Prostate gland (tissue), 2 donors: Measurements from ENCODE around the gene STK35. TPM values are rescaled to one million over a fixed set of nuclear protein-coding genes. Genes with fewer than 3 reads are reported as not detected.

ENCODE experiments used
- DNase-seq: peaks from one replicate; pipeline ENCODE4 v3.0.0-alpha.2; 2019; ENCODE audit warnings: low spot score
- H3K27ac ChIP-seq, 2 donors: fragments of 200-600 bp; sonication (generic); 2 replicates each; pipeline ENCODE4 v1.5.1; 2017 to 2019
- H3K27me3 ChIP-seq: fragments of 200-600 bp; sonication (generic); replicated peaks from 2 replicates; pipeline ENCODE4 v1.5.1; 2019; ENCODE audit not compliant: insufficient read depth
- H3K36me3 ChIP-seq, 2 donors: fragments of 200-600 bp; sonication (generic); 1 replicate in 1 of 2; 2 replicates in 1 of 2; pipeline versions ENCODE4 v1.5.1 to v1.8.1; 2017 to 2019
- H3K4me1 ChIP-seq: fragments of 200-600 bp; sonication (generic); replicated peaks from 2 replicates; pipeline ENCODE4 v1.5.1; 2019
- H3K4me3 ChIP-seq, 2 donors: fragments of 200-600 bp; sonication (generic); 2 replicates each; pipeline ENCODE4 v1.5.1; 2017 to 2019
- H3K9me3 ChIP-seq: fragments of 200-600 bp; sonication (generic); 2 replicates; pipeline ENCODE4 v1.5.1; 2017
- POLR2A ChIP-seq: fragments of 450-650 bp; IDR thresholded peaks from one replicate; pipeline ENCODE4 v1.6.1; 2016; ENCODE audit warnings: antibody characterized with exemption, mild to moderate bottlenecking
- POLR2AphosphoS5 ChIP-seq: sonication (generic); formaldehyde crosslinking; IDR thresholded peaks from one replicate; pipeline ENCODE4 v1.6.1; 2017; ENCODE audit warnings: antibody characterized with exemption
- WGBS: methylation state at CpG from one replicate; pipeline ENCODE4 v1.1.5; 2018; 5-methylcytosine and 5-hydroxymethylcytosine counted together
- intact Hi-C: fragments of 100-400 bp; cut with DNase I; formaldehyde crosslinking; loops from one replicate; pipeline ENCODE4 v1.14.2; 2022
- total RNA-seq, 2 donors: library from RNA; depleted of rRNA; stranded (reverse); fragments of >200 nt; gene quantifications; one replicate each; pipeline ENCODE4 v1.1.0, GENCODE V29; 2016
- TF ChIP-seq, protein P1 (sequence below), 4 experiments: fragments of 200-600 bp in 2 of 4; fragments of 450-650 bp in 2 of 4; sonication (generic) in 2 of 4; IDR thresholded peaks; 1 replicate in 3 of 4; 2 replicates in 1 of 4; pipeline ENCODE4 v1.5.1; 2016 to 2019; ENCODE audit warnings: antibody characterized with exemption in 4 of 4, mild to moderate bottlenecking in 2 of 4, moderate library complexity in 2 of 4

The STK35 gene
- total RNA-seq, 2 donors from 2014 or later, result 24.2 to 40.7 TPM

DNA sequence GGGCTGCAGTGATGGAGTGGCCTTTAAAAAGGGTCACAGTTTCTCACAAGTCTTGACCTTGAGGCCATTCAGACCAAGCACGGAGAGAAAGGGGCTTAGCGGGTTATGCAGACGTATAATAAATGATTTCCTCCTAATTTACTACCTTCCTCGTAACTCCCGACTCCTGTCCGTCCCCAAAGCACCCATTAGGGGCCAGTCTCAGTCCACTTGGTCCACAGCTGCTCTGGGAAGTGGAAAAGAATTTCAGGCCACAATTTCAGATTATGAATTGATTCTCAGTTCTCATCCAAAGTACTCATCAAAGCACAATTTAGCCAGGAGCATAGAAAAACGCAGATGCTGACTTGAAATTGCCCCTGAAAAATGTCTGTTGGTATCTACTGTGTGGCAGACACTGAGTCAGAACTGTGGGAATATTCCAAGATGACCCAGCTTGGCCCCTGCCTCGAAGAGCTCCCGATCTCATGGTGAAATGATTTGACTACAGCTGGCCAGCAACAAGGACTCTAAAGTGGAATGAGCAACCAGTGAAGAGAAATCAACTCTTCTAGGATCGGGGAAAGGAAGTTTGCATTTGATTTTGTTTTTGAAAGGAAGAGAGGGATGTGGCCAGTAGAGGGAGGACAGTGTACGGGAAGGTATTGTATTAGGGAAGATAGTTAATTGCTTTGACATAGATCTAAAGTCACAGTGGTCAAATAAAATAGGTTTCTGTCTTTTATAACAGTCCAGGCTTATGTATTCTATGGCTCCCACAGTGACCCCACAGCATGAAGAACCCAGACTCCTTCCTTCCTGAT, 15.2 kb upstream of the STK35 start:
- Histone ChIP-seq H3K27me3 (no peaks in the 10 kb centered on the region), H3K4me1 (no peaks in the 10 kb centered on the region), H3K9me3 (no peaks in the 10 kb centered on the region), H3K36me3 (no peaks in the 10 kb centered on the region), H3K4me3 (no peak overlapping the region), H3K27ac (no peak overlapping the region)
- intact Hi-C loops, result no loop called here
- DNase-seq, result no peak
- TF ChIP-seq POLR2A (no peak), POLR2AphosphoS5 (no peak)
- TF ChIP-seq, protein P1, sequence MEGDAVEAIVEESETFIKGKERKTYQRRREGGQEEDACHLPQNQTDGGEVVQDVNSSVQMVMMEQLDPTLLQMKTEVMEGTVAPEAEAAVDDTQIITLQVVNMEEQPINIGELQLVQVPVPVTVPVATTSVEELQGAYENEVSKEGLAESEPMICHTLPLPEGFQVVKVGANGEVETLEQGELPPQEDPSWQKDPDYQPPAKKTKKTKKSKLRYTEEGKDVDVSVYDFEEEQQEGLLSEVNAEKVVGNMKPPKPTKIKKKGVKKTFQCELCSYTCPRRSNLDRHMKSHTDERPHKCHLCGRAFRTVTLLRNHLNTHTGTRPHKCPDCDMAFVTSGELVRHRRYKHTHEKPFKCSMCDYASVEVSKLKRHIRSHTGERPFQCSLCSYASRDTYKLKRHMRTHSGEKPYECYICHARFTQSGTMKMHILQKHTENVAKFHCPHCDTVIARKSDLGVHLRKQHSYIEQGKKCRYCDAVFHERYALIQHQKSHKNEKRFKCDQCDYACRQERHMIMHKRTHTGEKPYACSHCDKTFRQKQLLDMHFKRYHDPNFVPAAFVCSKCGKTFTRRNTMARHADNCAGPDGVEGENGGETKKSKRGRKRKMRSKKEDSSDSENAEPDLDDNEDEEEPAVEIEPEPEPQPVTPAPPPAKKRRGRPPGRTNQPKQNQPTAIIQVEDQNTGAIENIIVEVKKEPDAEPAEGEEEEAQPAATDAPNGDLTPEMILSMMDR (IDR thresholded peaks at IDR 0.05), result no peak
- 39% methylated on average over 11 of the region's 11 CpGs for WGBS

DNA sequence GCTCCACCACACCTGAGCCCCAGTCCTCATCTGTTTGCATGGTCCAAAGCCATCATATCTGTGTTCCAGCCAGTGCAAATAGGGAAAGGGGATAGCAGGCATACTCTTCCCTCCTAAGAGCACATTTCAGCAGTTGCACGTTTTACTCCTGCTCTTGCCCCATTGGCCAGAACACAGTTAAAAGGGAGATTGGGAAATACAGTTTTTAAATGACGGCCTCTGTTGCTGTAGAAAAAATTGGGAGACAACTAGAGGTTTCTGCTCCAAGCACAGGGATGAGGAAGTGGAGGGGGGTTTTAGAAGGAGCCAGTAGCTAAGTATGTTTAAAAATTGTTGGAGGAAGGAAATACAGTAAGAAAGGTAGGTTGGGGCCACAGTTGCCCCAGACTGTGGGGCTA, 14.6 kb upstream of the STK35 start:
- Histone ChIP-seq H3K4me1 (no peaks in the 10 kb centered on the region), H3K27ac (no peak overlapping the region), H3K9me3 (no peaks in the 10 kb centered on the region), H3K27me3 (no peaks in the 10 kb centered on the region), H3K36me3 (no peaks in the 10 kb centered on the region), H3K4me3 (no peak overlapping the region)
- intact Hi-C loops, result no loop called here
- DNase-seq, result no peak
- whole genome bisulfite sequencing, result 60% methylated on average over 2 of the region's 2 CpGs
- TF ChIP-seq, protein P1 (IDR thresholded peaks at IDR 0.05), result no peak
- TF ChIP-seq POLR2A (no peak), POLR2AphosphoS5 (no peak)

DNA sequence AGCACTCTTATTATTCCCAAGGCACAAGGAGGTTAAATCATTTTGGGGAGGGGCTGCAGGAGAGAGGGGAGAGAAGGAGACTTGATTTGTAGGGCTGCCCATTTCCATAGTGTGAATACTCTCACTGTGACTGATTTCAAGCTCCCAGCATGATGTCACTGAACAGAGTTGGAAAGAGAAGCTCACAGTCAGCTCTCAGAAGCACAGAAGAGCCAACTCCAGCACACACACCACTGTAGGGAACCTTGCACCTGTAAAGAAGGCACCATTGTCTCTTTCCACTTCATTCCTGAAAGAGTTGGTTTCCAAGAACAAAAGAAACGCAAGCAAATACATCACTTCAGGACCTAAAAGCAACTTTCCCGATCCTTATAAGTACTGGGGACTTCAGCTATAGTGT, 12.7 kb upstream of the STK35 start:
- intact Hi-C loops, result no loop called here
- no peaks in the 10 kb centered on the region for H3K27me3 ChIP-seq
- no peaks in the 10 kb centered on the region for H3K4me1 ChIP-seq
- DNase-seq, result no peak
- H3K9me3 ChIP-seq, result no peaks in the 10 kb centered on the region
- H3K36me3 ChIP-seq, result no peaks in the 10 kb centered on the region
- H3K4me3 ChIP-seq, result no peak overlapping the region
- 20% methylated on average over 2 of the region's 2 CpGs for WGBS
- TF ChIP-seq, protein P1 (IDR thresholded peaks at IDR 0.05), result no peak
- TF ChIP-seq POLR2AphosphoS5, result no peak
- no peak for TF ChIP-seq POLR2A
- no peak overlapping the region for H3K27ac ChIP-seq

DNA sequence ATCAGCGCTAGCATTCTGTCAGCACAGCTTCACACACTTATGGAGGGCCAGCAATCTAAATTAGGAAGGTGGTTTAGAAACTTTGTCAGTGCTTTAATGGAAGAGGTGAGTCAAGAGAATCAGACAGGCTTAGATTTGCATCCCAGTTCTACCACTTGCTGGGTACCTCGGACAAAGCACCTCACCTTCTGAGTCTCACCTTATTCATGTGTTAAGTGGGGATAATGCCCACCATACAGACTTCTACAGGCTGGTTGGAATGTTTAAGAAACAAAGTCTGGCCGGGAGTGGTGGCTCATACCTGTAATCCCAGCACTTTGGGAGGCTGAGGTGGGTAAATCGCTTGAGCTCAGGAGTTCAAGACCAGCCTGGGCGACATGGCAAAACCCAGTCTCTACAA, 12.2 kb upstream of the STK35 start:
- TF ChIP-seq POLR2A, result no peak
- no peak for TF ChIP-seq POLR2AphosphoS5
- TF ChIP-seq, protein P1 (IDR thresholded peaks at IDR 0.05), result no peak

DNA sequence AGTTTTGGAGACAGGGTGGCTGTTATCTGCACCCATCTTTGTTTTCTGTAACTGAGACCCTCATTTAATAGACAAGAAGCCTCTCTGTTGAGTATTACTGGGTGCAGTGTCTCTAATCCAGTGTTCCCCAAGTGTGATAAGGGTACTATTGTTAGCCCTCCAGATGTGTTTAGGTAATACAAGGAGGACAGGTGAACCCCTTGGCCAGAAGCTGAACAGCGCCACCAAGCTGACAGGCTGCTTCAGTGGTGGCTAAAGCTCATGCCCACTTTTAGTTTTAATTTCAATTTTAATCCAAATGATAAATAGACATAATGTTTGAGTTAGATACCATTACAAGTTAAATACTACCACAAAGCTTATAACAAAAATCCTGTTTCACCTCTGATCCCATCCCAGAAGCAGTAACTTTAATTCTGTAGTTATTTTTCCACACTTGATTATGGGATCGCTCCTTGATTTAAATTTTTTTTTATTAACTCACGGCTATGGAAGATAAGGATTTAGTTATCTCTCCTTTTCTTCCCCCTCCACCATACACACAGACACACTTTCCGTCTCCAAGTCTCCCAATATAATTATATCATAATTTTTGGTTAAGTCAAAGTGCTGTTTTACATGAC, 8.4 kb upstream of the STK35 start:
- H3K4me3 ChIP-seq, result no peak overlapping the region
- intact Hi-C loops, result no loop called here
- H3K9me3 ChIP-seq, result no peaks in the 10 kb centered on the region
- H3K36me3 ChIP-seq, result no peaks in the 10 kb centered on the region
- 53% methylated on average over 4 of the region's 4 CpGs for WGBS
- H3K4me1 ChIP-seq, result no peaks in the 10 kb centered on the region
- H3K27me3 ChIP-seq, result no peaks in the 10 kb centered on the region
- no peak for DNase-seq
- no peak overlapping the region for H3K27ac ChIP-seq
- TF ChIP-seq, protein P1 (IDR thresholded peaks at IDR 0.05), result peak in 3 of 4 experiments; percentile 22 to 32 (median 31)
- no peak for TF ChIP-seq POLR2A

More for the DNA sequence above, 12.2 kb upstream of the STK35 start:
- intact Hi-C loops, result no loop called here
- Histone ChIP-seq H3K36me3 (no peaks in the 10 kb centered on the region), H3K27ac (no peak overlapping the region), H3K4me3 (no peak overlapping the region), H3K27me3 (no peaks in the 10 kb centered on the region), H3K9me3 (no peaks in the 10 kb centered on the region), H3K4me1 (no peaks in the 10 kb centered on the region)
- DNase-seq, result no peak
- 70% methylated on average over 5 of the region's 5 CpGs for WGBS
